Glomerular endothelial cell (primary cell): Measurements from ENCODE around the gene EXOC8. TPM values are rescaled to one million over a fixed set of nuclear protein-coding genes. Genes with fewer than 3 reads are reported as not detected.

ENCODE experiments used
- DNase-seq: peaks from one replicate; pipeline ENCODE4 v3.0.0-alpha.2; 2011; ENCODE audit warnings: low read depth, low spot score; ENCODE audit errors: extremely low read depth
- total RNA-seq: library from RNA; depleted of rRNA; stranded (reverse); fragments of >200 nt; gene quantifications from 2 replicates; pipeline ENCODE4 v1.2.3, GENCODE V29; 2015

EXOC8 gene
- total RNA-seq, result 11.9 and 15.8 TPM in 2 replicates

GRCh38 chr1:231337472-231338269 lies at the start of gene EXOC8:
EXOC8 (minus strand) TSS chr1:231337852; CDS start chr1:231337745, 107 bp downstream.
- peak; percentile 97 for DNase-seq

GRCh38 chr1:231386466-231386865 lies 48.8 kb upstream of the EXOC8 start:
- DNase-seq, result no peak

- no peak for DNase-seq
Observed at GRCh38 chr1:231385416-231385748, 47.7 kb upstream of the EXOC8 start.

- DNase-seq, result no peak
Observed at GRCh38 chr1:231384696-231385415, 47.2 kb upstream of the EXOC8 start.

- no peak for DNase-seq
Observed at GRCh38 chr1:231383159-231383860, 45.7 kb upstream of the EXOC8 start.

- DNase-seq, result no peak
Observed at GRCh38 chr1:231382426-231382825, 44.8 kb upstream of the EXOC8 start.

- DNase-seq, result no peak
Observed at GRCh38 chr1:231381729-231382128, 44.1 kb upstream of the EXOC8 start.

GRCh38 chr1:231376875-231377549 lies 39.4 kb upstream of the EXOC8 start:
- DNase-seq, result no peak

- no peak for DNase-seq
Observed at GRCh38 chr1:231376101-231376500, 38.4 kb upstream of the EXOC8 start.

GRCh38 chr1:231374394-231374793 lies 36.7 kb upstream of the EXOC8 start:
- DNase-seq, result no peak

- no peak for DNase-seq
Observed at GRCh38 chr1:231372501-231372900, 34.8 kb upstream of the EXOC8 start.

- DNase-seq, result no peak
Observed at GRCh38 chr1:231369282-231369681, 31.6 kb upstream of the EXOC8 start.

GRCh38 chr1:231364192-231364591 lies 26.5 kb upstream of the EXOC8 start:
- no peak for DNase-seq

GRCh38 chr1:231363624-231364023 lies 26.0 kb upstream of the EXOC8 start:
- DNase-seq, result no peak

- no peak for DNase-seq
Observed at GRCh38 chr1:231362325-231362724, 24.7 kb upstream of the EXOC8 start.

GRCh38 chr1:231359113-231359512 lies 21.5 kb upstream of the EXOC8 start:
- no peak for DNase-seq

- peak; percentile 63 for DNase-seq
Observed at GRCh38 chr1:231357831-231358354, 20.2 kb upstream of the EXOC8 start.

GRCh38 chr1:231357187-231357772 lies 19.6 kb upstream of the EXOC8 start:
- DNase-seq, result no peak

GRCh38 chr1:231355171-231355570 lies 17.5 kb upstream of the EXOC8 start:
- DNase-seq, result no peak

- DNase-seq, result no peak
Observed at GRCh38 chr1:231354330-231355020, 16.8 kb upstream of the EXOC8 start.
